Mesendoderm (in vitro differentiated cells): Measurements from ENCODE around the gene DYNC1I1.
A peak's percentile ranks its signal among the peaks of the same experiment; 100 is the strongest.

ENCODE experiments used
- DNase-seq: peaks from one replicate; pipeline ENCODE4 v3.0.0; 2013
- H2AK5ac ChIP-seq: 2 replicates; pipeline ENCODE4 v1.6.1; 2013; ENCODE audit warnings: low read length, inconsistent platforms
- H2BK120ac ChIP-seq: 2 replicates; pipeline ENCODE4 v1.6.1; 2013; ENCODE audit warnings: low read depth, mild to moderate bottlenecking, low read length, moderate library complexity, mixed read lengths
- H2BK15ac ChIP-seq: replicated peaks from 2 replicates; pipeline ENCODE4 v1.6.1; 2013; ENCODE audit warnings: low read depth, mild to moderate bottlenecking, moderate library complexity
- H2BK5ac ChIP-seq: 2 replicates; pipeline ENCODE4 v1.6.1; 2013; ENCODE audit warnings: low read length, inconsistent platforms
- H3K18ac ChIP-seq: 2 replicates; pipeline ENCODE4 v1.6.1; 2013; ENCODE audit warnings: mild to moderate bottlenecking, low read length, mixed read lengths
- H3K23ac ChIP-seq: one replicate; pipeline ENCODE4 v1.6.1; 2013; ENCODE audit warnings: low read length
- H3K27ac ChIP-seq: 2 replicates; pipeline ENCODE4 v1.5.1; 2013; ENCODE audit warnings: low read depth, mild to moderate bottlenecking, inconsistent platforms, low read length, moderate library complexity
- H3K27me3 ChIP-seq: 2 replicates; pipeline ENCODE4 v1.6.1; 2013; ENCODE audit warnings: low read length, control low read depth, mild to moderate bottlenecking, inconsistent platforms; ENCODE audit not compliant: insufficient read depth, poor library complexity
- H3K36me3 ChIP-seq: 2 replicates; pipeline ENCODE4 v1.6.1; 2013; ENCODE audit warnings: low read length, inconsistent platforms; ENCODE audit not compliant: control insufficient read depth, insufficient read depth
- H3K4ac ChIP-seq: one replicate; pipeline ENCODE4 v1.6.1; 2013; ENCODE audit warnings: low read depth, mild to moderate bottlenecking, low read length, moderate library complexity
- H3K4me1 ChIP-seq: 2 replicates; pipeline ENCODE4 v1.6.1; 2013; ENCODE audit warnings: low read depth, low read length, inconsistent platforms; ENCODE audit not compliant: control insufficient read depth
- H3K4me2 ChIP-seq: 2 replicates; pipeline ENCODE4 v1.6.1; 2013; ENCODE audit warnings: low read length
- H3K4me3 ChIP-seq: 2 replicates; pipeline ENCODE4 v1.5.1; 2013; ENCODE audit warnings: mild to moderate bottlenecking, low read length
- H3K56ac ChIP-seq: one replicate; pipeline ENCODE4 v1.6.1; 2013; ENCODE audit warnings: low read length
- H3K79me1 ChIP-seq: 2 replicates; pipeline ENCODE4 v1.6.1; 2013; ENCODE audit warnings: low read length, inconsistent platforms
- H3K79me2 ChIP-seq: 2 replicates; pipeline ENCODE4 v1.6.1; 2013; ENCODE audit warnings: mild to moderate bottlenecking, low read length; ENCODE audit not compliant: control insufficient read depth, insufficient read depth
- H3K9ac ChIP-seq: 2 replicates; pipeline ENCODE4 v1.6.1; 2013; ENCODE audit warnings: low read length, inconsistent platforms
- H4K5ac ChIP-seq: one replicate; pipeline ENCODE4 v1.6.1; 2013; ENCODE audit warnings: low read length
- H4K8ac ChIP-seq: one replicate; pipeline ENCODE4 v1.6.1; 2013; ENCODE audit warnings: low read depth, mild to moderate bottlenecking, control low read depth, low read length, moderate library complexity
- WGBS: extraction: QIAGEN DNeasy Blood & Tissue Kit; methylation state at CpG from one replicate; pipeline ENCODE4 v1.1.7; 2013; ENCODE audit warnings: low lambda C conversion rate, missing lambda C conversion rate; ENCODE audit not compliant: insufficient coverage; ENCODE audit errors: extremely low coverage; 5-methylcytosine and 5-hydroxymethylcytosine counted together

Gene DYNC1I1

DNA sequence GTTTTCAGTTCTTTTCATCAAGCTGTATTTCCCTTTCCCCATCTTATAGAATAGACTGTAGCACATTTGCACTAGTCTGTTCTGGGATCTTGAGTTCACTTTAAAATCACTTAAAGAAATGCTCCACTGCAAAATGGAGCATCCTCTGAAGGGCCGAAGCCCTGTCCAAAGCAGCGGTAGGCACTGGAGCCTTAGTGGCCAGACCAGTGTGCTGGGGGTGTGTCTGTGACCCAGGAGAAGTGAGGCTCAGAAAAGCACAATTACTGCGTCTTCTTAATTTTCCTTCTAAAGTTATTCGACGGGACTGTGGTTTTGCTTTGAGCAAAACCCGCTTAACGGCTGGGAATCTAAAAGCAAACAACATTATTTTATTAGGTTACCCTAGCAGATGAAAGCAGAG is 343.8 kb downstream of the DYNC1I1 start:
- no peak overlapping the region for H2BK120ac ChIP-seq
- H3K36me3 ChIP-seq: no peaks in the 10 kb centered on the region
- no peaks in the 10 kb centered on the region for H3K27me3 ChIP-seq
- peak overlapping the region; percentile 30 for H3K18ac ChIP-seq
- no peak overlapping the region for H3K27ac ChIP-seq
- no CpG with 5 or more reads among the region's 7 CpGs for WGBS
- no peak overlapping the region for H3K23ac ChIP-seq
- H3K4ac ChIP-seq: no peak overlapping the region
- no peak overlapping the region for H2BK15ac ChIP-seq
- no peak for DNase-seq
- no peak overlapping the region for H3K4me3 ChIP-seq
- no peak overlapping the region for H4K8ac ChIP-seq
- H3K4me1 ChIP-seq: peaks cover 8% of the 10 kb centered on the region
- no peak overlapping the region for H3K56ac ChIP-seq
- no peaks in the 10 kb centered on the region for H3K79me1 ChIP-seq
- no peak overlapping the region for H4K5ac ChIP-seq
- no peaks in the 10 kb centered on the region for H3K79me2 ChIP-seq
- no peak overlapping the region for H3K4me2 ChIP-seq
- no peak overlapping the region for H2BK5ac ChIP-seq
- no peak overlapping the region for H2AK5ac ChIP-seq
- H3K9ac ChIP-seq: no peak overlapping the region

DNA sequence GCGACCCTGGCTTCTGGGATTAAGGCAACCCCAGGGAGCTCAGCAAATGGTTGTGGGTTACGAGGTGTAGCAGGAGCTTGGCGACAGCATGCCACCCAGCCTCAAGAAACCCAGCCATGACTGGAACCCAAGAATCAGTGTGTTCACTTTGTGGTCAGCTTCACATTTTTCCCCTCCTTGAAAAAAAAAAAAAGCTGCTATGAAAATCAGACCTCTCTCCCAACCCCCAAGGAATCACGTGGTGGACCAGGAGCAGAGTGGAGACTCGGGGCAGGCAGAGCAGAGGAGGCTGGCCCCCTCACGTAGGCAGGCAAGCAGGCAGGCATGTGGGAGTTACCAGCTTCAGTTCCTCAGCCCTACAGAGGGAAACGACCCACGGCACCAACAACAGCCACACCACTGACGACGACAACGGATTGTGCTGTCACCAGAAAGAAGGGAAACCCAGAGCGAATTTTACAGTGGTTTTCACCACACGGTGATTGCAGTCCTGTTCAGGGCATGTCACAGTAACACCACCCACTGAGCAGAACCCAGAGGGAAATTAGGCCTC is 346.2 kb downstream of the DYNC1I1 start:
- no peaks in the 10 kb centered on the region for H3K27me3 ChIP-seq

DNA sequence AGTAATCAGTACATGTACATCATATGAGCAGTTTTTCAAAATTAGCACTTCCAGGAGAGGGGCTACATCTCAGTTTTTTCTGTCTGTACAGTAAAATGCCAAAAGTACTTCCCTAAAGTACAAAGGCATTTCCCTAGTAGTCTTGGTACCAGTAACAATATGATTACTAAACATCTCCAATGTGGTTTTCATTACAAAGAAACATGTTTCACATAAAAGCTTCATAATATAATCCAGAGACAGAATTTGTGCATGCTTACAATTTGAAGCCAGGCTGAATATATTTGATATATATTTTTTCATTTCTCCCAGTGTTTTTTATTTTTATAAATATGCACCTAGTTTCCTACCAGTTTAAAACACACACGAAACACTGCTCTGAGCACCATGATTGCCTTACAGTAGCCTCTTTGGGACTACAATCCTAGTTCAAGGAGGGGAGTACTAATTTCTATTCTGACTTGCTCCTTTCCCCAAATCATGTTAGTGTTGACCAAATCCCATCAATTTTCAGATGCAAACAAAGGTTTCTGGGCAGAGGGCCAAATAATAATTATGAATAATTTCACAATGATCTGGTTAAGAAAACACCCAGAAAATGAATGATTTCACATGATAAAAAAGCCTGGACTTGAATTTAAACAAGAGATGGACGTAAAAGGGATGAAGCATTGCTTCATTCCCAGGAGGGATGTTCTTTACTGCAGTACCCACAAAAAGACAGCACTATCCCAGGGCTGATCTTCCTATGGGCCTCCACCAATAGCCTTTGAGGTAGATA is 348.3 kb downstream of the DYNC1I1 start:
- H3K4me1 ChIP-seq: peaks cover 8% of the 10 kb centered on the region
- peak overlapping the region; percentile 76 for H4K8ac ChIP-seq
- H2BK5ac ChIP-seq: no peak overlapping the region
- no peaks in the 10 kb centered on the region for H3K36me3 ChIP-seq
- no peak overlapping the region for H2BK120ac ChIP-seq
- no peak overlapping the region for H3K4me2 ChIP-seq
- H3K56ac ChIP-seq: no peak overlapping the region
- H3K27ac ChIP-seq: no peak overlapping the region
- DNase-seq: no peak
- H3K4me3 ChIP-seq: no peak overlapping the region
- H3K18ac ChIP-seq: no peak overlapping the region
- H3K23ac ChIP-seq: no peak overlapping the region
- no peak overlapping the region for H3K4ac ChIP-seq
- no peaks in the 10 kb centered on the region for H3K27me3 ChIP-seq
- no peaks in the 10 kb centered on the region for H3K79me1 ChIP-seq
- no peak overlapping the region for H4K5ac ChIP-seq
- peak overlapping the region; percentile 92 for H2BK15ac ChIP-seq
- no peak overlapping the region for H2AK5ac ChIP-seq
- no CpG with 5 or more reads among the region's 2 CpGs for WGBS
- no peak overlapping the region for H3K9ac ChIP-seq
- H3K79me2 ChIP-seq: no peaks in the 10 kb centered on the region

More for the DNA sequence above, 346.2 kb downstream of the DYNC1I1 start:
- Histone ChIP-seq H3K27ac (no peak overlapping the region), H4K8ac (no peak overlapping the region), H2AK5ac (no peak overlapping the region), H3K4me2 (no peak overlapping the region), H3K23ac (no peak overlapping the region), H2BK120ac (no peak overlapping the region), H3K56ac (no peak overlapping the region), H2BK5ac (no peak overlapping the region), H3K9ac (no peak overlapping the region), H3K18ac (no peak overlapping the region), H3K79me1 (no peaks in the 10 kb centered on the region), H2BK15ac (no peak overlapping the region), H3K4ac (no peak overlapping the region), H3K36me3 (no peaks in the 10 kb centered on the region), H3K4me3 (no peak overlapping the region), H3K4me1 (peaks cover 8% of the 10 kb centered on the region), H3K79me2 (no peaks in the 10 kb centered on the region), H4K5ac (no peak overlapping the region)
- peak; percentile 20 for DNase-seq
- no CpG with 5 or more reads among the region's 13 CpGs for WGBS

DNA sequence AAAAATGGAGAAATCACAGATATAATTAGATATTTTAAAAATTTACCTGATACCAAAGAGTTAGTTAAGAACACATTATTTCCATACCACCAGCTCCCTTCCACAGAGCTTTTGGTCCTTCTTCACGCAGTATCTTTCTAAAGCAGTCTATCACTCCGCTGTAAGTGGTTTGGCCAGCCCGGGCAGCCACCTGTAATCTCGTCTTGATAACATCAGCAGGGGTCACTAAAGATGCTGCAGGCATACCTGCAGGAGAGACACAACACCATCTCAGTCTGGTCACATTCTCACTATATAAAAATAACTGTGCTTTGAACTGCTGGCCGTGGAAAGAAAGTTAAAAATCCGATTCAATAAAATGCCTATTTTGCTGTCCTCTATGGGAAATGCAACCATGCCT is 349.4 kb downstream of the DYNC1I1 start:
- no peak overlapping the region for H3K4ac ChIP-seq
- no peak overlapping the region for H2AK5ac ChIP-seq
- WGBS: no CpG with 5 or more reads among the region's 6 CpGs
- H3K56ac ChIP-seq: no peak overlapping the region
- no peak overlapping the region for H3K18ac ChIP-seq
- no peak overlapping the region for H3K23ac ChIP-seq
- H2BK120ac ChIP-seq: no peak overlapping the region
- H3K9ac ChIP-seq: no peak overlapping the region
- no peaks in the 10 kb centered on the region for H3K79me2 ChIP-seq
- no peak overlapping the region for H3K4me2 ChIP-seq
- no peaks in the 10 kb centered on the region for H3K27me3 ChIP-seq
- peak overlapping the region; percentile 44 for H3K27ac ChIP-seq
- no peaks in the 10 kb centered on the region for H3K36me3 ChIP-seq
- DNase-seq: peak; percentile 79
- H2BK5ac ChIP-seq: no peak overlapping the region
- no peak overlapping the region for H2BK15ac ChIP-seq
- H3K4me3 ChIP-seq: no peak overlapping the region
- peaks cover 8% of the 10 kb centered on the region for H3K4me1 ChIP-seq
- H3K79me1 ChIP-seq: no peaks in the 10 kb centered on the region
- H4K5ac ChIP-seq: no peak overlapping the region
- no peak overlapping the region for H4K8ac ChIP-seq

DNA sequence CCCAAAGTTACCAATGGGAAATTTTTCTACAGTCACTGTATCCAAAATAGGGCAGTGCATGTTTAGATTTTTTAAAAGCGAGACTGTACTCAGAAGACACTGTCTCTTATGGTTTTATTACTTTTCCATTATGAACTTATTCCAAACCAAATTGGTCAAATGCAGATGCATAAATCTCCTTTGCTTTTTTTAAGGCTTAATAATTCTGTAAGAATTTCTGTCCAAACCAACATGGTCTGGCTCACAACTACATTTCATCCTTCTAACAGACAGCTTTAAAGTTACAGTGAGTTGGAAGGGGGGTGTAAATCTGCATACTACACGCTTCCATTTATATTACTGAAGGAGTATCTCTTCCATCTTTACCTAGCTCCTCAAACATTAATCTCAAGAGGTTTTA is 350.4 kb downstream of the DYNC1I1 start:
- Histone ChIP-seq H4K8ac (no peak overlapping the region), H3K4ac (no peak overlapping the region), H2BK5ac (no peak overlapping the region), H3K27ac (no peak overlapping the region), H3K79me1 (no peaks in the 10 kb centered on the region), H3K36me3 (no peaks in the 10 kb centered on the region), H4K5ac (no peak overlapping the region), H3K18ac (no peak overlapping the region), H3K79me2 (no peaks in the 10 kb centered on the region), H3K4me1 (peaks cover 8% of the 10 kb centered on the region), H3K4me2 (no peak overlapping the region), H2AK5ac (no peak overlapping the region), H3K4me3 (no peak overlapping the region), H3K9ac (no peak overlapping the region), H3K56ac (no peak overlapping the region), H2BK15ac (no peak overlapping the region), H3K23ac (no peak overlapping the region), H2BK120ac (no peak overlapping the region), H3K27me3 (no peaks in the 10 kb centered on the region)
- DNase-seq: no peak
- WGBS: no CpG with 5 or more reads among the region's 2 CpGs

DNA sequence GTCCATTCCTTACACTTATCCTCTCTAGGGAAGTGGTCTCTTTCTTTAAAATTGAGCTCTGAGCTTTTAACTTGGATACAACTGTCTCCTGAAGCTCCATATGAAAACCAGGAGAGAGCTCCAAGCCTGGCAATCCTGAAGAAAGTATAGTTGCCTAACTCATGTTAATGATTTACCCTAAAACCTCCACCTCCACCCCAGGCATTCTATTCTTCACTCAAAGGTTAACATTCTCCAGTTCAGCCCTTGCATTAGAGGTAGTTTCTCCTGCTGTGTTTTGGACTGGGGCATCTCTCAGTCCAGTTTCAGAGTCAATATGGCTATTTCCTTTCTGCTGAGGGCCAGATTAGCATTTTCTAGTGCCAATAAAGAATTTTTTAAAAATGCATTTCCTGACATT is 354.0 kb downstream of the DYNC1I1 start:
- no peak overlapping the region for H3K9ac ChIP-seq
- no peaks in the 10 kb centered on the region for H3K79me1 ChIP-seq
- H3K4me2 ChIP-seq: no peak overlapping the region
- H3K4me1 ChIP-seq: no peaks in the 10 kb centered on the region
- H3K79me2 ChIP-seq: no peaks in the 10 kb centered on the region
- H2AK5ac ChIP-seq: no peak overlapping the region
- H3K56ac ChIP-seq: no peak overlapping the region
- no peak overlapping the region for H2BK120ac ChIP-seq
- H3K4ac ChIP-seq: no peak overlapping the region
- H2BK15ac ChIP-seq: no peak overlapping the region
- H3K27me3 ChIP-seq: no peaks in the 10 kb centered on the region
- DNase-seq: no peak
- no peak overlapping the region for H4K8ac ChIP-seq
- H4K5ac ChIP-seq: no peak overlapping the region
- no peak overlapping the region for H3K27ac ChIP-seq
- H3K18ac ChIP-seq: no peak overlapping the region
- H2BK5ac ChIP-seq: no peak overlapping the region
- no peaks in the 10 kb centered on the region for H3K36me3 ChIP-seq
- no peak overlapping the region for H3K4me3 ChIP-seq
- no peak overlapping the region for H3K23ac ChIP-seq
